Nephron progenitor cell (in vitro differentiated cells): ENCODE results near the gene XRRA1.

Experiments
- DNase-seq: peaks from one replicate; pipeline ENCODE4 v3.0.0; 2021
- H3K27ac Mint-ChIP-seq: 2 replicates; pipeline ENCODE4 v1.8.0; 2021; ENCODE audit warnings: mild to moderate bottlenecking, moderate library complexity, mixed read lengths
- H3K27me3 Mint-ChIP-seq: 2 replicates; pipeline ENCODE4 v1.8.0; 2021; ENCODE audit warnings: mild to moderate bottlenecking, low read depth, mixed read lengths; ENCODE audit not compliant: poor library complexity
- H3K36me3 Mint-ChIP-seq: 2 replicates; pipeline ENCODE4 v1.8.0; 2021; ENCODE audit warnings: low read depth, mixed read lengths
- H3K4me1 Mint-ChIP-seq: 2 replicates; pipeline ENCODE4 v1.8.0; 2021; ENCODE audit warnings: mixed read lengths
- H3K4me3 Mint-ChIP-seq: 2 replicates; pipeline ENCODE4 v1.8.0; 2021; ENCODE audit warnings: mild to moderate bottlenecking, moderate library complexity, mixed read lengths
- H3K9me3 Mint-ChIP-seq: 2 replicates; pipeline ENCODE4 v1.8.0; 2021; ENCODE audit warnings: mild to moderate bottlenecking, moderate library complexity, mixed read lengths
- CTCF ChIP-seq: fragments of 200-600 bp; sonication (generic); IDR thresholded peaks from 2 replicates; pipeline ENCODE4 v1.5.0; 2021; ENCODE audit warnings: antibody characterized with exemption

XRRA1 gene

GRCh38 chr11:74806267-74806666, 142.6 kb downstream of the XRRA1 start:
- no peaks in the 10 kb centered on the region for H3K27me3 Mint-ChIP-seq
- no peaks in the 10 kb centered on the region for H3K4me1 Mint-ChIP-seq
- H3K4me3 Mint-ChIP-seq = no peak overlapping the region
- H3K27ac Mint-ChIP-seq = no peak overlapping the region
- peaks cover 19% of the 10 kb centered on the region for H3K36me3 Mint-ChIP-seq
- no peak for DNase-seq
- no peak for TF ChIP-seq CTCF
- H3K9me3 Mint-ChIP-seq = no peaks in the 10 kb centered on the region

- no peak for DNase-seq
- no peak for TF ChIP-seq CTCF
- Mint-ChIP-seq H3K27ac (no peak overlapping the region), H3K4me3 (no peak overlapping the region), H3K36me3 (peaks cover 68% of the 10 kb centered on the region), H3K4me1 (no peaks in the 10 kb centered on the region), H3K27me3 (no peaks in the 10 kb centered on the region), H3K9me3 (peaks cover 10% of the 10 kb centered on the region)
These were observed 157.4 kb downstream of the XRRA1 start for GRCh38 chr11:74791333-74792100.
